ENCODE measurements around the gene ARID2.

Gene ARID2

DNA sequence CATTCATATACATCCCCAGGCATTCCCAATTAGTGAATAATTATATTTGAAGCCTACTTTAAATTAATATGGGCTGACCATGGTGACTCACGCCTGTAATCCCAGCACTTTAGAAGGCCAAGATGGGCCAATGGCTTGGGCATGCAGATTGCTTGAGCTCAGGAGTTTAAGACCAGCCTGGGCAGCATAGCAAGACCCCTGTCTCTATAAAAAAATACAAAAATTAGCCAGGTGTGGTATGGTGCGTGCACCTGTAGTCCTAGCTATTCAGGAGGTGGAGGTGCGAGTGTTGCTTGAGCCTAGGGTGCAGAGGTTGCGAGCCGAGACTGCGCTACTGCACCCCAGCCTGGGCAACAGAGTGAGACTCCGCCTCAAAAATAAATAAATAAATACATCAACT lies 7.6 kb upstream of the ARID2 start:
- Histone ChIP-seq H3K9me3 (no peaks in the 10 kb centered on the region), H3K4me3 (ENCODE audit: low read depth, low read length) (no peak overlapping the region), H3K36me3 (peaks cover 2% of the 10 kb centered on the region), H3K27me3 (no peaks in the 10 kb centered on the region), H3K4me1 (no peaks in the 10 kb centered on the region)
- TF ChIP-seq, protein P1, sequence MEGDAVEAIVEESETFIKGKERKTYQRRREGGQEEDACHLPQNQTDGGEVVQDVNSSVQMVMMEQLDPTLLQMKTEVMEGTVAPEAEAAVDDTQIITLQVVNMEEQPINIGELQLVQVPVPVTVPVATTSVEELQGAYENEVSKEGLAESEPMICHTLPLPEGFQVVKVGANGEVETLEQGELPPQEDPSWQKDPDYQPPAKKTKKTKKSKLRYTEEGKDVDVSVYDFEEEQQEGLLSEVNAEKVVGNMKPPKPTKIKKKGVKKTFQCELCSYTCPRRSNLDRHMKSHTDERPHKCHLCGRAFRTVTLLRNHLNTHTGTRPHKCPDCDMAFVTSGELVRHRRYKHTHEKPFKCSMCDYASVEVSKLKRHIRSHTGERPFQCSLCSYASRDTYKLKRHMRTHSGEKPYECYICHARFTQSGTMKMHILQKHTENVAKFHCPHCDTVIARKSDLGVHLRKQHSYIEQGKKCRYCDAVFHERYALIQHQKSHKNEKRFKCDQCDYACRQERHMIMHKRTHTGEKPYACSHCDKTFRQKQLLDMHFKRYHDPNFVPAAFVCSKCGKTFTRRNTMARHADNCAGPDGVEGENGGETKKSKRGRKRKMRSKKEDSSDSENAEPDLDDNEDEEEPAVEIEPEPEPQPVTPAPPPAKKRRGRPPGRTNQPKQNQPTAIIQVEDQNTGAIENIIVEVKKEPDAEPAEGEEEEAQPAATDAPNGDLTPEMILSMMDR (IDR thresholded peaks at IDR 0.05; ENCODE audit: low read depth, low read length), result no peak
- no peak for DNase-seq

DNA sequence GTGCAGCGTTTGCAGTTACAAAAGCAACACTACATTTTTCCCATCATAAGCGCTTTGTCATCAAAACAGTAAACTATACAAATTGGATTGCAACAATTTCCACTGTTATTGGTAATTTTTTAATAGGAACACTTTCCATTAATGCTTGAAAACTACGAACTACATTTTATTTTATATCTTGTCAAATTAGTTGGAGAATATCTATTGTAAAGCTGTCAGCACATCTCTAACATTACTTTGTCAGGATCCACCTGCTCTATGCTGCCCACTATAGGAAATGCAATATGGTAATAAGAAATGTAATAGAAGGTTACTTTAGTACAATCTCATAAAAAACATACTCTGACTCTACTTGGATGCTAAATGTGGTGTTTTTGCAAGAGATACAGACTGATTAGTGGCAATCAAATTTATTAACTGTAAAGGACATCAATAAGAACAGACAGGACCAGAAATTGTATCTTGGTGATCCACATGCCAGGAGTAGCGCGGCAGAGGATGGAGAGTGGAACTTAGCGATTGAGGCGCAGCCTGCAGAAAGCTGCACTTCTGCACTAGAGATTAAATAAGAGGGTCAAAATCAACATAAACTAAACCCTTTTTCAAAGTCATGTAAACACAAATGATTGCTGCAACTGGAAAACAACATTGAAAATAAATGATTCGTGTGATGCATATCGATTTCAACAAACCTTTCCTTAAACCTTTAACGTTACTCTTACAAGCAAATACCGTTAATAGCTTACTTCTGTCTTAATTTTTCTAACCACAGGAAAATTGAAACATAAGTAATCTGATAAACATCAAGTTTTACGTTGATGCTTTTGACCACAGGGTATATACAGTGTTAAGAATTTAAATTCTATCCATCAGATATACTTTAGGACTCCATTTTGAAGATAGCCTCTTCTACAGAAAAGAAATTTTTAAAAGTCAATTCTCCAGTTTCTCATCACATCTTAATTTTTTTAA lies 3.6 kb upstream of the ARID2 start:
- TF ChIP-seq, protein P1 (IDR thresholded peaks at IDR 0.05; ENCODE audit: low read depth, low read length), result peak; percentile 80
- DNase-seq, result peak; percentile 36
- Histone ChIP-seq H3K4me1 (no peaks in the 10 kb centered on the region), H3K36me3 (peaks cover 4% of the 10 kb centered on the region), H3K9me3 (no peaks in the 10 kb centered on the region), H3K4me3 (ENCODE audit: low read depth, low read length) (peak overlapping the region; percentile 96), H3K27me3 (no peaks in the 10 kb centered on the region)

DNA sequence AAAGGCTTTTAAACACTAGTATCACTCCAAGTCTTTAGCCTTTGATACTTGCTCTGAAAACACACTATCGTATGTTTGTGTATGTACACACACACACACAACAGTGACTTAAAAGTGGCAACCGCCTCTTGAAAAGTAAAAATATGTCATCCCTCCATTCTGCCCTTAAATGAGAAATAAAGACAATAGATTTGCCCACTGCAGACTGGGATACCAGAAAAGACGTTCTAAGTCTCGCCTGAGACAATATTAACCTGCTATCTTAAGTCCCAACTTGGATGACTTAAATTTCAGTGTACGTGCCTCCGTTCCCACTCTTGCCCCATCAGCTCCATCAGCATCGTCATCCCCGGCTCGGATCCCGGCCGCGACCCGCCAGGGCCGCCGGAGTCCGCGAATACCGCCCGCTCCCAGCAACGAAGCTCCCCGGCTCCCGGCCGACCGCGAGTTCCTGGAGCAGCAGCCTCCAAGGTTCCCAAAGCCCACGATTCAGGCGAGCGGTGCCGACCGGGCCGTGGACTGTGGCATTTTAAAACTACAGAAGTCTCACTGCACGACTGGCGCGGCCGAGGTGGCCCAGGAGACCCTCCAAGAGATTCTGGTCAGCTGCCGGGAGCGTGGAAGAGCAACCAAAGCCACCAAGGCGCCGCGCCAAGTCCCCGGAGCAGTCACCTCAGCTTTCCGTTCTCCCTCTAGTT lies 2.8 kb upstream of the ARID2 start:
- TF ChIP-seq, protein P1 (IDR thresholded peaks at IDR 0.05; ENCODE audit: low read depth, low read length), result no peak
- Histone ChIP-seq H3K36me3 (peaks cover 4% of the 10 kb centered on the region), H3K9me3 (no peaks in the 10 kb centered on the region), H3K27me3 (no peaks in the 10 kb centered on the region), H3K4me1 (no peaks in the 10 kb centered on the region), H3K4me3 (ENCODE audit: low read depth, low read length) (peak overlapping the region; percentile 96)
- peak; percentile 39 for DNase-seq

DNA sequence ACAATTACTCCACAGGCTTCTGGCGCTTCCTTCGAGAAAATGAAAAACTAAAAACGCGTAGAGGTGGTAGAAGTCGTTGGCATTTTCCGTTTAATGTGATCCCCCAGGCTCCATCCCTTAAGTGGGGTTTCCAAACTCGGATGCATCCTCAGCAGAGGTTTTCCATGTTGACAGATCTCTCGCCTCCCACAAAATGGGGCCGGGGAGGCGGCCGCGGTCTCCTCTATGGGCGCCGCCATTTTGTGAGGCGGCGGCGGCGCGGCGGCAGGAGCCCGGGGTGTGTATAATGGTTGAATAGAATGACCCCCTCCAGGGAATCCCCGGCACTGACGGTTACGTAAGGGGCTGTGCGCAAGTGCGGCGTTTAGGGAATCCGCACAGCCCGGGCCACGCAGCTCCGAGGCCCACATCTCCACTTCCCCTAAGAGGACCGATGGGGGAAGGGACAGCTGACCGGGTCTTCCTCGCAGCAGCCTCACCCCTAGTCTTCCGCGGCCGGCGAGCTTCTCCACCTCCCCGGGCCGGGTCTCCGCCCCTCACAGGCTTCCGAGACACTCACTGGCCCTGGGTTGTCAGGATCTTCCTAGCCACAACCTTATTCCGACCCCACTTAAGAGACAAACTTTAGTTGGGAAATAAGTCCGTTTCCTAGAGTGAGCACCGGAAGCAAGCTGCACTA lies 2.1 kb upstream of the ARID2 start:
- Histone ChIP-seq H3K4me1 (no peaks in the 10 kb centered on the region), H3K36me3 (peaks cover 4% of the 10 kb centered on the region), H3K27me3 (no peaks in the 10 kb centered on the region), H3K9me3 (no peaks in the 10 kb centered on the region), H3K4me3 (ENCODE audit: low read depth, low read length) (peak overlapping the region; percentile 96)
- TF ChIP-seq, protein P1 (IDR thresholded peaks at IDR 0.05; ENCODE audit: low read depth, low read length), result no peak
- peak; percentile 97 for DNase-seq

DNA sequence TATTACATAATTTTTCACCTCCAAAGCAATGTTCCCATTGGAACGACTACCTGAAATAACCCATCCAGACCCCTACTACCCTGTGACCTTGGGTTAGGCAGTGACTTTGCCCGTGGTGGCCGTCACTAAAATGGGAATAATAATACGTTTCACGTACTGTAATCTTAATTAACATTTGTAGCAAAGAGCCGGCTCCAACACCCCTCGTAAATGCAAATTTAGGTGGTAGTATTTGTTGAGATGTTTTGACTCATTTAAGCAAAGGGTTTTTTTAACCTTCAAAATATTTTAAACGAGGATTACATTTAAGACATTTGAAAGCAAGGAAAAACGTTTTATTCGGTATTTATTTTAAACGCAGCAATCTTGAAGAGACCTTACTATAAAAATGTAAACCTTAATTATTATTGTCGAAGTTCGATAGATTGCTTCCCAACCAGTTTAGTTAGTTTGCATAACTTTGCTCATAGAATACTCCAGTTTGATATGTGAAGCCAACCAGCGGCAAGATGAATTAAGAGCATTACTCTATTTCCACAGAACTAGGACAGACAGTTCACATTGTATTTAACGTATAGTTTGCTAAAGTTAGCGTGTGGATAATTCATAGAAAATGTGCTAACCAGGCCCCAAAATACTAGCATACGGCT lies 1.4 kb upstream of the ARID2 start:
- no peak for DNase-seq
- peaks cover 6% of the 10 kb centered on the region for H3K36me3 ChIP-seq
- no peaks in the 10 kb centered on the region for H3K9me3 ChIP-seq
- no peaks in the 10 kb centered on the region for H3K27me3 ChIP-seq
- TF ChIP-seq, protein P1 (IDR thresholded peaks at IDR 0.05; ENCODE audit: low read depth, low read length), result no peak
- H3K4me3 ChIP-seq (ENCODE audit: low read depth, low read length), result peak overlapping the region; percentile 96
- no peaks in the 10 kb centered on the region for H3K4me1 ChIP-seq

All from BE2C (cell line).